Suprapubic skin (tissue), 4 donors: ENCODE measurements around the gene CHST12. TPM values are rescaled to one million over a fixed set of nuclear protein-coding genes. Genes with fewer than 3 reads are reported as not detected.
"Not testable (repeated sequence)": the region's sequence is repeated elsewhere in the genome, so short reads cannot be mapped to it uniquely, and the experiment has no call there.

Experiments used
- DNase-seq, 2 donors: peaks; one replicate each; pipeline ENCODE4 v3.0.0-alpha.2; 2019; ENCODE audit warnings: low spot score in 2 of 2
- H3K27ac ChIP-seq: fragments of 200-600 bp; sonication (generic); one replicate; pipeline ENCODE4 v1.5.1; 2019
- H3K27me3 ChIP-seq: fragments of 200-600 bp; sonication (generic); one replicate; pipeline ENCODE4 v1.5.1; 2019
- H3K36me3 ChIP-seq: fragments of 200-600 bp; sonication (generic); one replicate; pipeline ENCODE4 v1.5.1; 2019
- H3K4me1 ChIP-seq: fragments of 200-600 bp; sonication (generic); one replicate; pipeline ENCODE4 v1.5.1; 2019
- H3K4me3 ChIP-seq: fragments of 200-600 bp; sonication (generic); one replicate; pipeline ENCODE4 v1.5.1; 2019; ENCODE audit warnings: mild to moderate bottlenecking
- H3K9me3 ChIP-seq: fragments of 200-600 bp; sonication (generic); one replicate; pipeline ENCODE4 v1.5.1; 2019
- EP300 ChIP-seq: sonication (generic); formaldehyde crosslinking; IDR thresholded peaks from one replicate; pipeline ENCODE4 v1.6.1; 2017; ENCODE audit warnings: antibody characterized with exemption
- POLR2A ChIP-seq, 2 donors: fragments of 450-650 bp; IDR thresholded peaks; one replicate each; pipeline ENCODE4 v1.6.1; 2017; ENCODE audit warnings: antibody characterized with exemption in 2 of 2, mild to moderate bottlenecking in 2 of 2, moderate library complexity in 2 of 2
- POLR2AphosphoS5 ChIP-seq, 3 donors: sonication (generic); formaldehyde crosslinking; IDR thresholded peaks; one replicate each; pipeline ENCODE4 v1.6.1; 2017; ENCODE audit warnings: antibody characterized with exemption in 3 of 3
- WGBS: methylation state at CpG from one replicate; pipeline ENCODE4 v1.1.5; 2018; 5-methylcytosine and 5-hydroxymethylcytosine counted together
- total RNA-seq, 4 donors: library from RNA; depleted of rRNA; stranded (reverse); fragments of >200 nt; gene quantifications; one replicate each; pipeline ENCODE4 v1.1.0, GENCODE V29; 2016
- TF ChIP-seq, protein P1 (sequence below), 2 donors: fragments of 200-600 bp in 1 of 2; fragments of 450-650 bp in 1 of 2; sonication (generic) in 1 of 2; IDR thresholded peaks; one replicate each; pipeline ENCODE4 v1.5.1; 2016 to 2019; ENCODE audit warnings: antibody characterized with exemption in 2 of 2, mild to moderate bottlenecking in 1 of 2, moderate library complexity in 1 of 2

CHST12 gene
- total RNA-seq, 4 donors from 2014 or later, result 9.9 to 55.8 (median 24.5) TPM

DNA sequence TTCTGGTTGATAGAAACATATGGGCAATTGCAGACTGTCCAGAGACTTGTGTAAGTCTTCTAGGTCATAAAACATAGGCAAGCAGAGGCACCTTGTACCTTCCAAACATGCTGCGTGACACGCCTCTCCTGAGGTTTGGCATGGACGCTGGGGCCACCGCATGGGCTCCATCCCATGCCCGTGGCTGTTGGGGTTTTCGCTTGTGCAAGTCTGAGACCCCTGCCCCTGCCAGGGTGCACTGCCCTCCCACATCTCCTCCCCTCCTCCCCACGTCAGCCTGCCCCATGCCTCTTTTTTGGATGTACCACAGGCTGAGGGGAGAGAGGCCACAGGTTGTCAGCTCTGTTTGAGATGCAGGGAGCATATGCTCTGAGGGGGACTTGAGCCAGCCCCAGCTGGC lies 29.8 kb upstream of the CHST12 start:
- H3K27ac ChIP-seq, result no peak overlapping the region
- H3K36me3 ChIP-seq, result peaks cover 95% of the 10 kb centered on the region
- WGBS, result 88% methylated on average over 7 of the region's 7 CpGs
- TF ChIP-seq POLR2AphosphoS5 (IDR thresholded peaks at IDR 0.05) (no peak), EP300 (no peak), POLR2A (IDR thresholded peaks at IDR 0.05) (no peak)
- TF ChIP-seq, protein P1, sequence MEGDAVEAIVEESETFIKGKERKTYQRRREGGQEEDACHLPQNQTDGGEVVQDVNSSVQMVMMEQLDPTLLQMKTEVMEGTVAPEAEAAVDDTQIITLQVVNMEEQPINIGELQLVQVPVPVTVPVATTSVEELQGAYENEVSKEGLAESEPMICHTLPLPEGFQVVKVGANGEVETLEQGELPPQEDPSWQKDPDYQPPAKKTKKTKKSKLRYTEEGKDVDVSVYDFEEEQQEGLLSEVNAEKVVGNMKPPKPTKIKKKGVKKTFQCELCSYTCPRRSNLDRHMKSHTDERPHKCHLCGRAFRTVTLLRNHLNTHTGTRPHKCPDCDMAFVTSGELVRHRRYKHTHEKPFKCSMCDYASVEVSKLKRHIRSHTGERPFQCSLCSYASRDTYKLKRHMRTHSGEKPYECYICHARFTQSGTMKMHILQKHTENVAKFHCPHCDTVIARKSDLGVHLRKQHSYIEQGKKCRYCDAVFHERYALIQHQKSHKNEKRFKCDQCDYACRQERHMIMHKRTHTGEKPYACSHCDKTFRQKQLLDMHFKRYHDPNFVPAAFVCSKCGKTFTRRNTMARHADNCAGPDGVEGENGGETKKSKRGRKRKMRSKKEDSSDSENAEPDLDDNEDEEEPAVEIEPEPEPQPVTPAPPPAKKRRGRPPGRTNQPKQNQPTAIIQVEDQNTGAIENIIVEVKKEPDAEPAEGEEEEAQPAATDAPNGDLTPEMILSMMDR (IDR thresholded peaks at IDR 0.05), result no peak
- H3K4me1 ChIP-seq, result peaks cover 3% of the 10 kb centered on the region
- no peaks in the 10 kb centered on the region for H3K27me3 ChIP-seq
- H3K9me3 ChIP-seq, result no peaks in the 10 kb centered on the region
- DNase-seq, result no peak
- H3K4me3 ChIP-seq, result no peak overlapping the region

DNA sequence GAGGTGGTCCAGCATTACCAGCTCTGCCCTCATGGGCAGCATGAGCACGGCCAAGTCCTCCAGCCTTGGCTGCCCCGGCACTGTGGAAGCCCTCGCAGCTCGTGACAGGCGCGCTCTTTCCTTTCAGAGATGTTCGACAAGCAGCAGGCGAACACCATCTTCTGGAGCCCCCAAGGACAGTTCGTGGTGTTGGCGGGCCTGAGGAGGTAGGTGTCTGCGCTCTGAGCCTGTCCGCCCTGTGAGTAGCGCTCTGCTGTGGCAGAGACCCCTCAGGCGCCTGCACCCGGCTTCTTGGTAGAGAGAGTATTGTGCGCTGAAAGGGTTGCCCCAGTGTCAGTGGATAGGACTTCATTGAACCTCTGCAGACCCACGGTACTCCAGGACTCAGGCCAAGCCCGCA lies 29.0 kb upstream of the CHST12 start:
- no peak for DNase-seq
- Histone ChIP-seq H3K36me3 (peaks cover 95% of the 10 kb centered on the region), H3K4me3 (no peak overlapping the region), H3K4me1 (peaks cover 3% of the 10 kb centered on the region), H3K9me3 (no peaks in the 10 kb centered on the region), H3K27me3 (no peaks in the 10 kb centered on the region), H3K27ac (no peak overlapping the region)
- WGBS, result 93% methylated on average over 17 of the region's 18 CpGs
- TF ChIP-seq POLR2A (IDR thresholded peaks at IDR 0.05) (no peak), EP300 (no peak), POLR2AphosphoS5 (IDR thresholded peaks at IDR 0.05) (no peak)
- TF ChIP-seq, protein P1 (IDR thresholded peaks at IDR 0.05), result no peak

DNA sequence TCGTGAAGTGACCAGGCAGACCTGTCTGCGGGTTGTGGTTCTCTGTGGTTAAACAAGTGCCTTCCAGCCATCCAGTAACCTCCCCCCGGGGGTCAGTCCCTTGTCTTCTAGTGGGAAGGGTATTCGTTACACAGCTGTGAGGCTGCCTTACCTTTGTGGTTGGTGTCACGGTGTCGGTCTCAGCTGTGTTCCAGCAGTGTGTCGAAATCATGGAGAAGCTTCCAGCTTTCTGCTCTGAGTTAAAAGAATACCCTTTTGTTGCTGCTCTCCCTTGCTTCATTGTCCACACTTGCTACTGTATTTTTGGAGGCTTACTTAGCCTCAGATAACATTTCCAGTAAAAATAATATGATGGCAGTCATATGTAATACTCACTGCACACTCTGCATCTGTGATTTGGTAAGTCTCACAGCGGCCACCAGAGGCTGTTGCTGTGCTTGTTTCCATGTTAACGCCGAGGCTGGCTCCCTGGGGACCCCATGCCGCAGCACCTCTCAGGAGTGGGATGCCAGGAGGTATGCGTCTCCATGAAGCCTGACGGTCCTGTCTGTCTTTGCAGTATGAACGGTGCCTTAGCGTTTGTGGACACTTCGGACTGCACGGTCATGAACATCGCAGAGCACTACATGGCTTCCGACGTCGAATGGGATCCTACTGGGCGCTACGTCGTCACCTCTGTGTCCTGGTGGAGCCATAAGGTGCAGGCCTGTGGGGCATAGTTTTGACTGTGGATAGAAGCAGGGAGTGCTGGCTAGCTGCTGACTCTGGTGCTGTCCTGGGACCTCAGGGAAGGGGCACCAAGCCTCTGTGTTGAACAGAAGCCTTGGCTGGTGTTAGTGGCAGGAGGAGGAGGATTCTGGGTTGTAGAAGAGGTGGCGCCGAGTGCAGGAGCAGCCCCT lies 28.3 kb upstream of the CHST12 start:
- 88% methylated on average over 15 of the region's 26 CpGs for WGBS

DNA sequence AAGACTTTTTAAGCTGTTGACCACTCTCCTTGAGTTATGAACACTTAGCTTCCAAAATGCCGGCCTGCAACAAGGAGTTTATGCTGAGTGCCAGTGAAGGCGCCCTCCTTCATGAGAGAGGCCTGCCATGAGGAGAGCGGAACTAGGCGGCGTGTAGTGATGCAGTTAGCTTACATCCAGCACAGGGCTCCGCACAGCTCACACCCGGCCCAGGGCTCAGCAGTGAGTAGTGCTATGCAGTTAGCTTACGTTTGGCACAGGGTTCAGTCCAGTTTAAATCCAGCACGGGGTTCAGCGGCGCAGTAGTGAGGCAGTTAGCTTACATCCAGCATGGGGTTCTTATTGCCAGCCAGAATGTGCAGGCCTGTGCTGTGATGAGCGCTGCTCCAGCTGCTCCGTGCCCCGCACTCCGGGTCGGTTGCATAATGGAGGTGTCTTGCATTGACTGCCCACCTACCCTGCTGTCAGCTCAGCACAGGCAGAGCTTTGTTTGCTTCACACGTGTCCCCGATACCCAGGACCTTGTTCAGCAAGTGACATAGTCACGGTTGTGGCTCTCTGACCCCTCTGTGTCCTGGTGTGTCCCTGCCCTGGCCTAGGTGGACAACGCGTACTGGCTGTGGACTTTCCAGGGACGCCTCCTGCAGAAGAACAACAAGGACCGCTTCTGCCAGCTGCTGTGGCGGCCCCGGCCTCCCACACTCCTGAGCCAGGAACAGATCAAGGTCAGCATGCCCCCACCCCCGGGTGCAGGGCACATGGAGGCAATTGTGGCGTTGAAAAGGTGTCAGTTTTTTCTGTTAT lies 26.9 kb upstream of the CHST12 start:
- TF ChIP-seq POLR2A (IDR thresholded peaks at IDR 0.05) (no peak), EP300 (no peak)
- TF ChIP-seq, protein P1 (IDR thresholded peaks at IDR 0.05), result no peak
- no peak for DNase-seq
- peaks cover 3% of the 10 kb centered on the region for H3K4me1 ChIP-seq
- 92% methylated on average over 19 of the region's 27 CpGs for WGBS
- no peak overlapping the region for H3K4me3 ChIP-seq
- no peak overlapping the region for H3K27ac ChIP-seq
- no peaks in the 10 kb centered on the region for H3K27me3 ChIP-seq
- H3K9me3 ChIP-seq, result no peaks in the 10 kb centered on the region
- peaks cover 95% of the 10 kb centered on the region for H3K36me3 ChIP-seq

More for the DNA sequence above, 28.3 kb upstream of the CHST12 start:
- peaks cover 95% of the 10 kb centered on the region for H3K36me3 ChIP-seq
- no peak for DNase-seq
- no peak overlapping the region for H3K27ac ChIP-seq
- TF ChIP-seq, protein P1 (IDR thresholded peaks at IDR 0.05), result no peak
- TF ChIP-seq EP300 (no peak), POLR2AphosphoS5 (IDR thresholded peaks at IDR 0.05) (no peak), POLR2A (IDR thresholded peaks at IDR 0.05) (no peak)
- H3K27me3 ChIP-seq, result no peaks in the 10 kb centered on the region
- peaks cover 3% of the 10 kb centered on the region for H3K4me1 ChIP-seq
- no peak overlapping the region for H3K4me3 ChIP-seq
- H3K9me3 ChIP-seq, result no peaks in the 10 kb centered on the region

DNA sequence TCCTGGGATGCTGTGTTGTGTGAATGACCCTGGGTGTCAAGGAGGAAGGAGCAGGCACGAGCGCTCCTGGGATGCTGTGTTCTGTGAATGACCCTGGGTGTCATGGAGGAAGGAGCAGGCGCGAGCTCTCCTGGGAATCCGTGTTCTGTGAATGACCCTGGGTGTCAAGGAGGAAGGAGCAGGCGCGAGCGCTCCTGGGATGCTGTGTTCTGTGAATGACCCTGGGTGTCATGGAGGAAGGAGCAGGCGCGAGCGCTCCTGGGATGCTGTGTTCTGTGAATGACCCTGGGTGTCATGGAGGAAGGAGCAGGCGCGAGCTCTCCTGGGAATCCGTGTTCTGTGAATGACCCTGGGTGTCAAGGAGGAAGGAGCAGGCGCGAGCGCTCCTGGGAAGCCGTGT lies 25.9 kb upstream of the CHST12 start:
- not testable (repeated sequence) for H3K27ac ChIP-seq, H3K4me3 ChIP-seq, H3K4me1 ChIP-seq, H3K27me3 ChIP-seq, DNase-seq, H3K9me3 ChIP-seq
- H3K36me3 ChIP-seq, result peaks cover 93% of the 10 kb centered on the region
- 91% methylated on average over 17 of the region's 18 CpGs for WGBS

DNA sequence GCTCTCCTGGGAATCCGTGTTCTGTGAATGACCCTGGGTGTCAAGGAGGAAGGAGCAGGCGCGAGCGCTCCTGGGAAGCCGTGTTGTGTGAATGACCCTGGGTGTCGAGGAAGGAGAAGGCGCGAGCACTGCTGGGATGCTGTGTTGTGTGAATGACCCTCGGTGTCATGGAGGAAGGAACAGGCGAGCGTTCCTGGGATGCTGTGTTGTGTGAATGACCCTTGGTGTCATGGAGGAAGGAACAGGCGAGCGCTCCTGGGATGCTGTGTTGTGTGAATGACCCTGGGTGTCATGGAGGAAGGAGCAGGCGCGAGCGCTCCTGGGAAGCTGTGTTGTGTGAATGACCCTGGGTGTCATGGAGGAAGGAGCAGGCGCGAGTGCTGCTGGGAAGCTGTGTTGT lies 25.3 kb upstream of the CHST12 start:
- DNase-seq, H3K9me3 ChIP-seq, H3K27ac ChIP-seq, H3K27me3 ChIP-seq, H3K4me3 ChIP-seq, H3K4me1 ChIP-seq: not testable (repeated sequence)
- 95% methylated on average over 18 of the region's 18 CpGs for WGBS
- H3K36me3 ChIP-seq, result peaks cover 91% of the 10 kb centered on the region
